Tibial artery (tissue), 4 donors: ENCODE data around the gene VPS35L.

Source experiments
- DNase-seq, 2 donors: peaks; one replicate each; pipeline ENCODE4 v3.0.0-alpha.2; 2019
- H3K27ac ChIP-seq, 2 donors: fragments of 200-600 bp; sonication (generic) in 1 of 2; 1 replicate in 1 of 2; 2 replicates in 1 of 2; pipeline ENCODE4 v1.5.1; 2018 to 2019; ENCODE audit warnings: mild to moderate bottlenecking in 1 of 2
- H3K27me3 ChIP-seq, 2 donors: fragments of 200-600 bp; sonication (generic) in 1 of 2; one replicate each; pipeline versions ENCODE4 v1.5.1 to v1.6.0; 2016 to 2019
- H3K36me3 ChIP-seq, 3 donors: fragments of 200-600 bp; sonication (generic) in 2 of 3; one replicate each; pipeline ENCODE4 v1.5.1; 2016 to 2019; ENCODE audit warnings: mild to moderate bottlenecking in 2 of 3
- H3K4me1 ChIP-seq, 4 donors: fragments of 200-600 bp; sonication (generic) in 2 of 4; 1 replicate in 3 of 4; 2 replicates in 1 of 4; pipeline ENCODE4 v1.5.1; 2016 to 2019
- H3K4me3 ChIP-seq, 2 donors: fragments of 200-600 bp; sonication (generic) in 1 of 2; 1 replicate in 1 of 2; 2 replicates in 1 of 2; pipeline ENCODE4 v1.5.1; 2018 to 2019; ENCODE audit warnings: mild to moderate bottlenecking in 2 of 2
- H3K9me3 ChIP-seq, 3 donors: fragments of 200-600 bp; sonication (generic) in 1 of 3; one replicate each; pipeline ENCODE4 v1.5.1; 2016 to 2019
- CTCF ChIP-seq, 2 experiments: fragments of 200-600 bp in 1 of 2; fragments of 450-650 bp in 1 of 2; IDR thresholded peaks; one replicate each; pipeline ENCODE4 v1.5.1; 2017 to 2019; ENCODE audit warnings: antibody characterized with exemption in 2 of 2, mild to moderate bottlenecking in 1 of 2, moderate library complexity in 1 of 2
- intact Hi-C: fragments of 100-400 bp; cut with DNase I; formaldehyde crosslinking; loops from one replicate; pipeline ENCODE4 v1.15.0; 2023; ENCODE audit warnings: low total_unique reads

Gene VPS35L

GRCh38 chr16:19717741-19718623, 162.5 kb downstream of the VPS35L start, which contains the start of the genes IQCK and KNOP1:
TSS of gene IQCK (plus strand) at chr16:19718271. CDS start at chr16:19718307, 36 bp downstream.
TSS of gene KNOP1 (minus strand) at chr16:19718227. CDS start at chr16:19715035, 3,192 bp downstream.
- H3K4me3 ChIP-seq = peak within 1 kb of the TSS; percentile 92 to 100
- peak within 1 kb of the TSS; percentile 79 to 83 for H3K27ac ChIP-seq
- H3K27me3 ChIP-seq = no peaks in the 10 kb centered on the region
- peak; percentile 88 to 94 for DNase-seq
- H3K4me1 ChIP-seq = peaks cover 0 to 27% (median 23%) of the 10 kb centered on the region in 4 donors
- no peak for TF ChIP-seq CTCF (IDR thresholded peaks at IDR 0.05)
- H3K9me3 ChIP-seq = no peaks in the 10 kb centered on the region
- intact Hi-C loops = loop anchor here (10.0 kb wide), 2 partner anchors 163 to 167 kb away; partner anchors contain the start of genes GPRC5B and VPS35L
- peaks cover 6 to 18% (median 9%) of the 10 kb centered on the region in 3 donors for H3K36me3 ChIP-seq

GRCh38 chr16:19718624-19718965, 163.1 kb downstream of the VPS35L start:
- H3K36me3 ChIP-seq = peaks cover 6 to 12% (median 8%) of the 10 kb centered on the region in 3 donors
- H3K4me1 ChIP-seq = peaks cover 0 to 27% (median 23%) of the 10 kb centered on the region in 4 donors
- peak overlapping the region; percentile 79 to 83 for H3K27ac ChIP-seq
- DNase-seq = peak in 1 of 2 donors; percentile 34
- peak overlapping the region; percentile 92 to 100 for H3K4me3 ChIP-seq
- TF ChIP-seq CTCF (IDR thresholded peaks at IDR 0.05) = no peak
- no peaks in the 10 kb centered on the region for H3K27me3 ChIP-seq
- H3K9me3 ChIP-seq = no peaks in the 10 kb centered on the region
- intact Hi-C loops = loop anchor here (10.0 kb wide), 2 partner anchors 164 to 166 kb away; partner anchors contain the start of genes GPRC5B and VPS35L

- Histone ChIP-seq H3K4me1 (peaks cover 0 to 9% (median 7%) of the 10 kb centered on the region in 4 donors), H3K27ac (no peak overlapping the region), H3K4me3 (no peak overlapping the region), H3K36me3 (no peaks in the 10 kb centered on the region), H3K27me3 (no peaks in the 10 kb centered on the region), H3K9me3 (no peaks in the 10 kb centered on the region)
- DNase-seq = no peak
- intact Hi-C loops = no loop called here
- TF ChIP-seq CTCF (IDR thresholded peaks at IDR 0.05) = no peak
These were observed 166.9 kb downstream of the VPS35L start for GRCh38 chr16:19722269-19722952.

- no peaks in the 10 kb centered on the region for H3K9me3 ChIP-seq
- no peak overlapping the region for H3K4me3 ChIP-seq
- no peak overlapping the region for H3K27ac ChIP-seq
- no peaks in the 10 kb centered on the region for H3K27me3 ChIP-seq
- intact Hi-C loops = no loop called here
- no peak for DNase-seq
- no peaks in the 10 kb centered on the region for H3K36me3 ChIP-seq
- peaks cover 0 to 9% (median 6%) of the 10 kb centered on the region in 4 donors for H3K4me1 ChIP-seq
- no peak for TF ChIP-seq CTCF (IDR thresholded peaks at IDR 0.05)
These were observed 167.5 kb downstream of the VPS35L start for GRCh38 chr16:19722981-19723380.

GRCh38 chr16:19728636-19728965, 173.1 kb downstream of the VPS35L start:
- no peaks in the 10 kb centered on the region for H3K4me1 ChIP-seq
- peaks cover 0 to 9% (median 9%) of the 10 kb centered on the region in 3 donors for H3K36me3 ChIP-seq
- H3K4me3 ChIP-seq = no peak overlapping the region
- H3K27ac ChIP-seq = no peak overlapping the region
- H3K9me3 ChIP-seq = no peaks in the 10 kb centered on the region
- intact Hi-C loops = no loop called here
- H3K27me3 ChIP-seq = no peaks in the 10 kb centered on the region
- TF ChIP-seq CTCF (IDR thresholded peaks at IDR 0.05) = no peak
- no peak for DNase-seq
